Glutamatergic neuron (in vitro differentiated cells): ENCODE data around the gene PIH1D1. TPM values are rescaled to one million over a fixed set of nuclear protein-coding genes. Genes with fewer than 3 reads are reported as not detected.

ENCODE experiments used
- DNase-seq: peaks from one replicate; pipeline ENCODE4 v3.0.0; 2022
- H3K27ac Mint-ChIP-seq: one replicate; pipeline ENCODE4 v1.8.0; 2020; ENCODE audit warnings: mild to moderate bottlenecking, mixed read lengths, inconsistent platforms; ENCODE audit not compliant: unreplicated experiment
- H3K27me3 Mint-ChIP-seq: one replicate; pipeline ENCODE4 v1.8.0; 2020; ENCODE audit warnings: mild to moderate bottlenecking, moderate library complexity, mixed read lengths, inconsistent platforms; ENCODE audit not compliant: unreplicated experiment
- H3K36me3 Mint-ChIP-seq: one replicate; pipeline ENCODE4 v1.8.0; 2020; ENCODE audit warnings: mild to moderate bottlenecking, mixed read lengths, inconsistent platforms; ENCODE audit not compliant: unreplicated experiment
- H3K4me1 Mint-ChIP-seq: one replicate; pipeline ENCODE4 v1.8.0; 2020; ENCODE audit warnings: mild to moderate bottlenecking, low read depth, mixed read lengths, inconsistent platforms; ENCODE audit not compliant: unreplicated experiment
- H3K4me3 Mint-ChIP-seq: one replicate; pipeline ENCODE4 v1.8.0; 2020; ENCODE audit warnings: mild to moderate bottlenecking, mixed read lengths, inconsistent platforms; ENCODE audit not compliant: unreplicated experiment
- H3K9me3 Mint-ChIP-seq: one replicate; pipeline ENCODE4 v1.8.0; 2020; ENCODE audit warnings: mild to moderate bottlenecking, moderate library complexity, mixed read lengths, inconsistent platforms; ENCODE audit not compliant: unreplicated experiment
- CTCF ChIP-seq: fragments of 200-600 bp; sonication (generic); IDR thresholded peaks from one replicate; pipeline ENCODE4 v1.5.0; 2021; ENCODE audit not compliant: partially characterized antibody, unreplicated experiment
- total RNA-seq: library from RNA; stranded (reverse); fragmentation: NEBNext Ultra II Directional; extraction: Animal tissue kit (Norgen Biotek cat#: 25700); gene quantifications from one replicate; pipeline ENCODE4 v1.2.1, GENCODE V29; 2021; ENCODE audit not compliant: unreplicated experiment

PIH1D1 gene
- total RNA-seq, 1 donor from 2014 or later = 104 TPM

DNA sequence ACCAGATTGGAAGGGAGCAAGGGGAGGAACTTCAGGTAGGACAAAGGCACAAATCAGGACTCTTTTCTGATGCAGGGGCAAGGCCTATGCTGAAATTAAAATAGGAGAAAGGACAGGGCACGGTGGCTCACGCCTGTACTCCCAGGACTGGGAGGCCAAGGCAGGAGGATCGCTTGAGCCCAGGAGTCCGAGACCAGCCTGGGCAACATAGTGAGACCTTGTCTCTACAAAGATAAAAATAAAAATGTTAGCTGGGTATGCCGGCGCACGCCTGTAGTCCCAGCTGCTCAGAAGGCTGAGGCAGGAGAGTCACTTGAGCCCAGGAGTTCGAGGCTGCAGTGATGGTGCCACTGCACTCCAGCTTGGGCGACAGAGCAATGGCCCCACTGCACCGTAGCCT is 15.9 kb downstream of the PIH1D1 start:
- H3K27me3 Mint-ChIP-seq = peaks cover 20% of the 10 kb centered on the region
- peaks cover 13% of the 10 kb centered on the region for H3K36me3 Mint-ChIP-seq
- H3K4me3 Mint-ChIP-seq = peak overlapping the region; percentile 98

GRCh38 chr19:49434907-49435583 is 16.6 kb downstream of the PIH1D1 start:
- no peak for DNase-seq
- peaks cover 15% of the 10 kb centered on the region for H3K9me3 Mint-ChIP-seq
- H3K4me3 Mint-ChIP-seq = peak overlapping the region; percentile 98
- H3K27me3 Mint-ChIP-seq = peaks cover 22% of the 10 kb centered on the region
- peaks cover 14% of the 10 kb centered on the region for H3K36me3 Mint-ChIP-seq
- peak overlapping the region; percentile 60 for H3K27ac Mint-ChIP-seq
- no peak for TF ChIP-seq CTCF
- H3K4me1 Mint-ChIP-seq = peaks cover 33% of the 10 kb centered on the region

More for the DNA sequence above, 15.9 kb downstream of the PIH1D1 start:
- peak overlapping the region; percentile 60 for H3K27ac Mint-ChIP-seq
- H3K9me3 Mint-ChIP-seq = peaks cover 14% of the 10 kb centered on the region
- H3K4me1 Mint-ChIP-seq = peaks cover 31% of the 10 kb centered on the region
- no peak for TF ChIP-seq CTCF
- no peak for DNase-seq

- peaks cover 30% of the 10 kb centered on the region for H3K27me3 Mint-ChIP-seq
- H3K36me3 Mint-ChIP-seq = peaks cover 20% of the 10 kb centered on the region
- H3K4me1 Mint-ChIP-seq = peaks cover 31% of the 10 kb centered on the region
- H3K27ac Mint-ChIP-seq = peak overlapping the region; percentile 59
- no peak for TF ChIP-seq CTCF
- H3K4me3 Mint-ChIP-seq = peak overlapping the region; percentile 25
- H3K9me3 Mint-ChIP-seq = peaks cover 13% of the 10 kb centered on the region
- no peak for DNase-seq
Observed at GRCh38 chr19:49433240-49433901, 18.2 kb downstream of the PIH1D1 start.

DNA sequence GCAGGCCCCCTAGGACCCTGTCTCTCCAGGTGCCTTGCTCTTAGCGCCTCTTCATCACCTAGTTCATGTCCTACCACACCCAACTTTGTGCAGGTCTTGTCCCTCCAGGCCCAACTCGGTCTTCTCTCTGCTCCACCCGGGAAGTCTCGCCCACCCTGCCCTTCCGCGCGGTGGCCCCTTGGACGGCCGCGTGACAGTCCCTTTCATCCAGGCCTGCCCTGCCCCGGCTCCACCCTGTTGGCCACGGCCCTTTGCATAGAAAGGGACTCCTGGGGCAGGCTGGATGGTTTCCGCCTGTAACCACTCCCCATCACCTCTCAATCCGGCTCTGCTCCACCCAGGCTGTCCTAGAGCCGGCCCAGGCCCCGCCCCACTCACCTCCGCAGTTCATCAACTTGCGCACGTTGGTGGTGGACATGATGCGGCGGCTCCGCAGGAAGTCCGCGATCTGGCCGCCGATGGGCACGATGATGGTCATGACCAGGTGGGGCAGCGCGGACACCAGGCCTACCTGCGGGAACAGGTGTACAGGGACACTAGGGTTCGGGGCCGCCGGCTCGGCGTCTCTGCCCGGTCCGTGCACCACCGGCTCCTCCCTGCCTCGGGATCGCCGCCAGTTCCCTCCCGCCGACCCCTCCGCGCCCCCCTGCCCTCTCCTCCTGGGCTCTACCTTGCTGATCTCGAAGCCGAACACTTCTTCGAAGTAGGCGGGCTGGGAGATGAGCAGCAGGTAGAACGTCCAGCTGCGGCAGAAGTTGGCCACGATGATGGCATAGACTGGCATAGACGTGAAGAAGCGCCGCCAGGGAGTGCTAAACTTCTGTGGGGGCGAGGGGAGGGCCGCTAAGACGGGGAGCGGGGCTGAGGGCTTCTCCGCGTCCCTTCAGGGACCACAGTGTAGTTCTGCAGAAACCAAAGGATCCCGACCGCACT is 19.2 kb downstream of the PIH1D1 start:
- peak overlapping the region; percentile 20 for H3K4me3 Mint-ChIP-seq
- peaks cover 18% of the 10 kb centered on the region for H3K9me3 Mint-ChIP-seq
- H3K4me1 Mint-ChIP-seq = peaks cover 28% of the 10 kb centered on the region
- peaks cover 20% of the 10 kb centered on the region for H3K36me3 Mint-ChIP-seq
- no peak overlapping the region for H3K27ac Mint-ChIP-seq
- H3K27me3 Mint-ChIP-seq = peaks cover 31% of the 10 kb centered on the region
- no peak for TF ChIP-seq CTCF
- no peak for DNase-seq
